ENCODE results near the gene ANXA6. TPM values are rescaled to one million over a fixed set of nuclear protein-coding genes. Genes with fewer than 3 reads are reported as not detected.

ANXA6 gene
- total and polyA plus RNA-seq, 10 of the 15 experiments (the other 5 are each of a cell fraction or from before 2014, with no cell fraction given): 44.0 to 571 (median 465) TPM

DNA sequence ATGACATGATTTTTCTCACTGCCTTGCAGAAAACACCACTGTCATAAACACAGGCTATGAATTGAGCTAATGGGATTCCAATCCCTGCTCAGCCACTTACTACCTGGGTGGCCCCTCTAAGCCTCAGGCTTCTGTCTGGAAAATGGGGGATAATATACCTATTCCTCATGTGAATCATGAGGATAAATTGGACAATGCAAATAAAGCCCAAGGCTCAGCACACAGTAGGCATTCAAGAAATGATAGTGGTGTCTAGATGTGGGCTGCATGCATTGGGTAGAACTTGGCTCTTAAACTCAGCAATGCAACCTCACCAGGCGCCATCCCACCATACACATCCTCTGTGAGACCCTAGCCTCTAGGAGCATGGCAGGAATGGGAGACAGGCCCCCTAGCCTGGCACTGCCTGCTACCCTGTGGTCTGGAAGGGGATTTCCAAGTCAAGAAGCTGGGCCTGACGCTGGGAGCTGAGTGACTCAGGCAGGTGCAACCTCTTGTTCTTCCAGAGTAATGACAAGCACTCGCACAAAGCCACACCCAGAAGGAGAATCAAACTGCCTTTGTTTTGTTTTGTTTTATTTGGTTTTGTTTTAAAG, 74.4 kb downstream of the ANXA6 start:
- peak; percentile 6 for ATAC-seq
- SMC1A ChIA-PET (ENCODE audit: uncharacterized antibody, unreplicated experiment): interaction anchor here (0.8 to 7.7 kb wide), 18 partner anchors 10 to 137 kb away, joined by 3 to 125 read pairs (median 6); no protein-coding TSS in a partner anchor
- peak overlapping the region; percentile 39 for H3K9ac ChIP-seq (ENCODE audit: control insufficient read depth, insufficient read depth, low read length)
- TF ChIP-seq RAD51 (IDR thresholded peaks at IDR 0.05) (no peak), GATAD2B (conservative IDR thresholded peaks at IDR 0.05; ENCODE audit: low read depth) (0 out of 2 replicates have a peak, but pooled peaks have one; percentile 29), POLR2A (IDR thresholded peaks at IDR 0.05; ENCODE audit: low read depth, low read length) (peak; percentile 18; the same call in 1 of the 2 replicates), KLF5 (IDR thresholded peaks at IDR 0.05; ENCODE audit: partially characterized antibody) (no peak), EED (IDR thresholded peaks at IDR 0.05; ENCODE audit: low read depth) (peak; percentile 72), IKZF1 (conservative IDR thresholded peaks at IDR 0.05) (peak; percentile 72), RELA (IDR thresholded peaks at IDR 0.05; ENCODE audit: borderline replicate concordance, partially characterized antibody) (peak; percentile 88), TCF12 (IDR thresholded peaks at IDR 0.05; ENCODE audit: low read depth, low read length) (peak; percentile 44; the same call in 1 of the 2 replicates), POLR2AphosphoS2 (IDR thresholded peaks at IDR 0.05; ENCODE audit: low read depth, low read length) (0 out of 2 replicates have a peak, but pooled peaks have one; percentile 22), BRCA1 (IDR thresholded peaks at IDR 0.05; ENCODE audit: low read depth, low read length) (no peak), RCOR1 (conservative IDR thresholded peaks at IDR 0.05; ENCODE audit: low read depth, low read length) (no peak), DPF2 (IDR thresholded peaks at IDR 0.05) (peak; percentile 95), HDGF (IDR thresholded peaks at IDR 0.05) (peak; percentile 74; the same call in 1 of the 2 replicates), BACH1 (IDR thresholded peaks at IDR 0.05; ENCODE audit: borderline replicate concordance) (peak; percentile 16; the same call in 1 of the 2 replicates), POLR2AphosphoS5 (IDR thresholded peaks at IDR 0.05; ENCODE audit: low read length) (peak; percentile 65; the same call in 1 of the 2 replicates)
- TF ChIP-seq, protein P1, sequence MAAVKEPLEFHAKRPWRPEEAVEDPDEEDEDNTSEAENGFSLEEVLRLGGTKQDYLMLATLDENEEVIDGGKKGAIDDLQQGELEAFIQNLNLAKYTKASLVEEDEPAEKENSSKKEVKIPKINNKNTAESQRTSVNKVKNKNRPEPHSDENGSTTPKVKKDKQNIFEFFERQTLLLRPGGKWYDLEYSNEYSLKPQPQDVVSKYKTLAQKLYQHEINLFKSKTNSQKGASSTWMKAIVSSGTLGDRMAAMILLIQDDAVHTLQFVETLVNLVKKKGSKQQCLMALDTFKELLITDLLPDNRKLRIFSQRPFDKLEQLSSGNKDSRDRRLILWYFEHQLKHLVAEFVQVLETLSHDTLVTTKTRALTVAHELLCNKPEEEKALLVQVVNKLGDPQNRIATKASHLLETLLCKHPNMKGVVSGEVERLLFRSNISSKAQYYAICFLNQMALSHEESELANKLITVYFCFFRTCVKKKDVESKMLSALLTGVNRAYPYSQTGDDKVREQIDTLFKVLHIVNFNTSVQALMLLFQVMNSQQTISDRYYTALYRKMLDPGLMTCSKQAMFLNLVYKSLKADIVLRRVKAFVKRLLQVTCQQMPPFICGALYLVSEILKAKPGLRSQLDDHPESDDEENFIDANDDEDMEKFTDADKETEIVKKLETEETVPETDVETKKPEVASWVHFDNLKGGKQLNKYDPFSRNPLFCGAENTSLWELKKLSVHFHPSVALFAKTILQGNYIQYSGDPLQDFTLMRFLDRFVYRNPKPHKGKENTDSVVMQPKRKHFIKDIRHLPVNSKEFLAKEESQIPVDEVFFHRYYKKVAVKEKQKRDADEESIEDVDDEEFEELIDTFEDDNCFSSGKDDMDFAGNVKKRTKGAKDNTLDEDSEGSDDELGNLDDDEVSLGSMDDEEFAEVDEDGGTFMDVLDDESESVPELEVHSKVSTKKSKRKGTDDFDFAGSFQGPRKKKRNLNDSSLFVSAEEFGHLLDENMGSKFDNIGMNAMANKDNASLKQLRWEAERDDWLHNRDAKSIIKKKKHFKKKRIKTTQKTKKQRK (IDR thresholded peaks at IDR 0.05; ENCODE audit: low read depth, low read length): no peak
- TF ChIP-seq, protein P2, sequence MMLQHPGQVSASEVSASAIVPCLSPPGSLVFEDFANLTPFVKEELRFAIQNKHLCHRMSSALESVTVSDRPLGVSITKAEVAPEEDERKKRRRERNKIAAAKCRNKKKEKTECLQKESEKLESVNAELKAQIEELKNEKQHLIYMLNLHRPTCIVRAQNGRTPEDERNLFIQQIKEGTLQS (IDR thresholded peaks at IDR 0.05; ENCODE audit: borderline replicate concordance, extremely low read depth, low read depth, low read length): no peak
- TF ChIP-seq, protein P3, sequence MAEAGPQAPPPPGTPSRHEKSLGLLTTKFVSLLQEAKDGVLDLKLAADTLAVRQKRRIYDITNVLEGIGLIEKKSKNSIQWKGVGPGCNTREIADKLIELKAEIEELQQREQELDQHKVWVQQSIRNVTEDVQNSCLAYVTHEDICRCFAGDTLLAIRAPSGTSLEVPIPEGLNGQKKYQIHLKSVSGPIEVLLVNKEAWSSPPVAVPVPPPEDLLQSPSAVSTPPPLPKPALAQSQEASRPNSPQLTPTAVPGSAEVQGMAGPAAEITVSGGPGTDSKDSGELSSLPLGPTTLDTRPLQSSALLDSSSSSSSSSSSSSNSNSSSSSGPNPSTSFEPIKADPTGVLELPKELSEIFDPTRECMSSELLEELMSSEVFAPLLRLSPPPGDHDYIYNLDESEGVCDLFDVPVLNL (IDR thresholded peaks at IDR 0.05; ENCODE audit: low read depth, low read length): no peak
- TF ChIP-seq, protein P4, sequence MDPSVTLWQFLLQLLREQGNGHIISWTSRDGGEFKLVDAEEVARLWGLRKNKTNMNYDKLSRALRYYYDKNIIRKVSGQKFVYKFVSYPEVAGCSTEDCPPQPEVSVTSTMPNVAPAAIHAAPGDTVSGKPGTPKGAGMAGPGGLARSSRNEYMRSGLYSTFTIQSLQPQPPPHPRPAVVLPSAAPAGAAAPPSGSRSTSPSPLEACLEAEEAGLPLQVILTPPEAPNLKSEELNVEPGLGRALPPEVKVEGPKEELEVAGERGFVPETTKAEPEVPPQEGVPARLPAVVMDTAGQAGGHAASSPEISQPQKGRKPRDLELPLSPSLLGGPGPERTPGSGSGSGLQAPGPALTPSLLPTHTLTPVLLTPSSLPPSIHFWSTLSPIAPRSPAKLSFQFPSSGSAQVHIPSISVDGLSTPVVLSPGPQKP (IDR thresholded peaks at IDR 0.05; ENCODE audit: low read depth, low read length): no peak

More for the DNA sequence above, 74.4 kb downstream of the ANXA6 start:
- no peaks in the 10 kb centered on the region for H3K27me3 ChIP-seq (replicated peaks in 1 of 2; ENCODE audit: control insufficient read depth in 2 of 2, insufficient read depth in 2 of 2, low read length in 1 of 2)
- peak overlapping the region; percentile 100 for H3K4me2 ChIP-seq (ENCODE audit: control insufficient read depth, insufficient read depth)
- in situ Hi-C loops (cut with MboI): no loop called here
- H3K27ac ChIP-seq (ENCODE audit: control insufficient read depth, insufficient read depth): peak overlapping the region; percentile 90
- H4K20me1 ChIP-seq (ENCODE audit: control insufficient read depth, insufficient read depth): no peaks in the 10 kb centered on the region; the same call in 1 of the 2 replicates
- ChIA-PET RAD21 (ENCODE audit: unreplicated experiment) (interaction anchor here (0.6 to 8.5 kb wide), 17 partner anchors 10 to 156 kb away, joined by 3 to 94 read pairs (median 6); no protein-coding TSS in a partner anchor), CTCF (interaction anchor here (0.6 to 8.0 kb wide), 17 partner anchors 10 to 633 kb away, joined by 3 to 90 read pairs (median 5); no protein-coding TSS in a partner anchor), POLR2A (interaction anchor here (0.6 to 14.3 kb wide), 16 partner anchors 9 to 673 kb away, joined by 3 to 222 read pairs (median 6); partner anchors contain the start of gene CCDC69)
- intact Hi-C loops (cut with micrococcal nuclease; ENCODE audit: unreplicated experiment): loop anchor here (5.0 kb wide), 1 partner anchor 129 kb away; no protein-coding TSS in a partner anchor
- H3K4me3 ChIP-seq: peak overlapping the region; percentile 89
- H3K4me1 ChIP-seq (ENCODE audit: control insufficient read depth, insufficient read depth, low read length): peaks cover 29% of the 10 kb centered on the region
- H3K79me2 ChIP-seq (ENCODE audit: control insufficient read depth, insufficient read depth, low read length): peaks cover 89% of the 10 kb centered on the region
- DNase-seq (ENCODE audit: low read depth, low spot score) (no peak), FAIRE-seq (no peak)
- no TSS peak for BruUV-seq (replicated peaks)
- WGBS (ENCODE audit: insufficient coverage, insufficient replicate concordance, low lambda C conversion rate, missing lambda C conversion rate): 2% methylated on average over 3 of the region's 3 CpGs
- no peaks in the 10 kb centered on the region for H3K9me3 ChIP-seq (replicated peaks; ENCODE audit: control insufficient read depth, insufficient read depth, low read length)
- peaks cover 2 to 4% of the 10 kb centered on the region in 2 experiments; a peak in 3 of 4 replicates for H3K36me3 ChIP-seq (ENCODE audit: control insufficient read depth in 2 of 2, insufficient read depth in 2 of 2, low read length in 1 of 2)
- H2AFZ ChIP-seq (ENCODE audit: control insufficient read depth, low read depth, low read length): no peak overlapping the region
